OCI-LY7 (cell line): ENCODE results near the gene XRCC6. TPM values are rescaled to one million over a fixed set of nuclear protein-coding genes. Genes with fewer than 3 reads are reported as not detected.
"Not testable (repeated sequence)": the region's sequence is repeated elsewhere in the genome, so short reads cannot be mapped to it uniquely, and the experiment has no call there.

Experiments used
- BruUV-seq: library from RNA; stranded (reverse); fragments of 400-500 nt; replicated peaks from 2 replicates; lab custom pipeline; 2021; lab: Mats Ljungman, UMichigan
- CTCF ChIA-PET: fragments of 300-600 bp; sonication (Branson Sonifier 250); formaldehyde crosslinking; loops from one replicate; lab custom pipeline; 2022; ENCODE audit warnings: antibody characterized with exemption; ENCODE audit not compliant: unreplicated experiment; lab: Charles Lee
- POLR2A ChIA-PET: fragments of 300-600 bp; sonication (Branson Sonifier 250); formaldehyde crosslinking; loops from one replicate; lab custom pipeline; 2022; ENCODE audit warnings: antibody characterized with exemption; lab: Charles Lee
- DNase-seq: peaks from one replicate; pipeline ENCODE4 v3.0.0-alpha.2; 2015; ENCODE audit warnings: low spot score
- H2AFZ ChIP-seq: fragments of 200-600 bp; sonication (generic), shearing (Covaris generic); 2 replicates; pipeline ENCODE4 v1.6.1; 2014; ENCODE audit warnings: mild to moderate bottlenecking, antibody characterized with exemption, low read length, moderate library complexity
- H3K27ac ChIP-seq: fragments of 200-600 bp; sonication (generic); 2 replicates; pipeline ENCODE4 v1.5.1; 2014; ENCODE audit warnings: mixed run types, low read depth, mild to moderate bottlenecking, moderate library complexity, low read length, inconsistent platforms; ENCODE audit not compliant: poor library complexity, severe bottlenecking
- H3K36me3 ChIP-seq: fragments of 200-600 bp; sonication (generic); 2 replicates; pipeline ENCODE4 v1.6.1; 2014; ENCODE audit warnings: mild to moderate bottlenecking, antibody characterized with exemption, low read length, moderate library complexity, mixed read lengths; ENCODE audit not compliant: insufficient read depth
- H3K4me1 ChIP-seq: fragments of 200-600 bp; sonication (generic); 2 replicates; pipeline ENCODE4 v1.5.1; 2014; ENCODE audit warnings: mild to moderate bottlenecking, low read length; ENCODE audit not compliant: insufficient read depth, poor library complexity, severe bottlenecking
- H3K4me2 ChIP-seq: fragments of 200-600 bp; sonication (generic); 2 replicates; pipeline ENCODE4 v1.6.1; 2014; ENCODE audit warnings: mild to moderate bottlenecking, low read length
- H3K4me3 ChIP-seq: fragments of 200-600 bp; sonication (generic); 2 replicates; pipeline ENCODE4 v1.5.1; 2014; ENCODE audit warnings: mild to moderate bottlenecking, low read depth, low read length; ENCODE audit not compliant: poor library complexity, severe bottlenecking
- H3K79me2 ChIP-seq: fragments of 200-600 bp; sonication (generic); 2 replicates; pipeline ENCODE4 v1.6.1; 2016; ENCODE audit warnings: low read depth, mild to moderate bottlenecking, low read length, moderate library complexity, mixed read lengths; ENCODE audit not compliant: insufficient read depth
- H3K9me2 ChIP-seq: fragments of 200-600 bp; sonication (generic); 2 replicates; pipeline ENCODE4 v1.6.1; 2016; ENCODE audit warnings: mild to moderate bottlenecking, low read length, mixed read lengths; ENCODE audit not compliant: insufficient read depth
- H3K9me3 ChIP-seq: fragments of 200-600 bp; sonication (generic); 2 replicates; pipeline ENCODE4 v1.6.1; 2014; ENCODE audit warnings: mild to moderate bottlenecking, mixed run types, low read length, mixed read lengths
- H4K20me1 ChIP-seq: fragments of 200-600 bp; sonication (generic); 2 replicates; pipeline ENCODE4 v1.6.1; 2014; ENCODE audit warnings: mild to moderate bottlenecking, antibody characterized with exemption, low read length, moderate library complexity, mixed read lengths; ENCODE audit not compliant: insufficient read depth
- CTCF ChIP-seq: fragments of 200-600 bp; sonication (generic); conservative IDR thresholded peaks from 2 replicates; pipeline ENCODE4 v1.5.1; 2014; ENCODE audit warnings: mild to moderate bottlenecking, antibody characterized with exemption, low read length, moderate library complexity, mixed read lengths
- EZH2phosphoT487 ChIP-seq: fragments of 200-600 bp; sonication (generic); IDR thresholded peaks from 2 replicates; pipeline ENCODE4 v1.6.1; 2018; ENCODE audit warnings: low read depth, borderline replicate concordance, mild to moderate bottlenecking, mixed run types, antibody characterized with exemption, low read length, moderate library complexity, mixed read lengths
- intact Hi-C: fragments of 100-400 bp; cut with micrococcal nuclease; formaldehyde crosslinking; loops from one replicate; pipeline ENCODE4 v1.10.0; 2022; ENCODE audit not compliant: unreplicated experiment
- total RNA-seq, 2 experiments: library from RNA; depleted of rRNA in 1 of 2; stranded (reverse); fragments of >200 nt in 1 of 2; shearing (Covaris generic) in 1 of 2; gene quantifications; 2 replicates each; pipeline ENCODE4 v1.2.3, GENCODE V29; 2014 to 2022

XRCC6 gene
- total RNA-seq, 2 experiments from 2014 or later = 378 to 426 TPM

GRCh38 chr22:41621911-41622179 lies 750 bp downstream of the XRCC6 start:
- ChIA-PET POLR2A (interaction anchor here (0.6 to 1.4 kb wide), 5 partner anchors 16 to 325 kb away, joined by 3 to 4 read pairs (median 3); partner anchors contain the start of genes CENPM and PMM1), CTCF (interaction anchor here (0.6 kb wide), 1 partner anchor 16 kb away, joined by 3 read pairs; no protein-coding TSS in a partner anchor)
- Histone ChIP-seq H3K79me2 (peaks cover 87% of the 10 kb centered on the region), H3K4me2 (peak overlapping the region; percentile 71), H2AFZ (no peak overlapping the region; the same call in 1 of the 2 replicates), H3K4me1 (peaks cover 23% of the 10 kb centered on the region), H3K4me3 (peak overlapping the region; percentile 78), H3K27ac (peak overlapping the region; percentile 71), H3K9me2 (no peaks in the 10 kb centered on the region), H3K9me3 (no peaks in the 10 kb centered on the region), H3K36me3 (peaks cover 50% of the 10 kb centered on the region), H4K20me1 (peaks cover 21% of the 10 kb centered on the region)
- DNase-seq = no peak
- TF ChIP-seq EZH2phosphoT487 = no peak
- no peak for TF ChIP-seq CTCF
- BruUV-seq = no TSS peak
- intact Hi-C loops = loop anchor here (1.0 to 5.0 kb wide), 3 partner anchors 33 to 77 kb away; partner anchors contain the start of genes PMM1 and POLR3H

DNA sequence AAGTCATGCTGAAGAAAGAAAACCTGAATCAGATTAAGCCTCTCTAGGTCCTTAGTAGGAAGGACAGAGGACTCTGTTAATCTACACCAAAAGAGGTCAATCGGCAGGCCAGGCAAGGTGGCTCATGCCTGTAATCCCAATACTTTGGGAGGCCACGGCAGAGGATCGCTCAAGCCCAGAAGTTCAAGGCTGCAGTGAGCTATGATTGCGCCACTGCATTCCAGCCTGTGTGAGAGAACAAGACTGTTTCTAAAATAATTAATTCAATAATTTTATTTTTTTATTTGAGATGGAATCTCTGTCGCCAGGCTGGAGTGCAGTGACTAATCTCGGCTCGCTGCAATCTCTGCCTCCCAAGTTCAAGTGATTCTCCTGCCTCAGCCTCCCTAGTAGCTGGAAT lies 4.5 kb downstream of the XRCC6 start:
- Histone ChIP-seq H3K36me3 (peaks cover 83% of the 10 kb centered on the region), H3K4me2 (no peak overlapping the region), H2AFZ (no peak overlapping the region), H3K9me3 (no peaks in the 10 kb centered on the region), H4K20me1 (peaks cover 7% of the 10 kb centered on the region; the same call in 1 of the 2 replicates), H3K79me2 (peaks cover 74% of the 10 kb centered on the region), H3K27ac (no peak overlapping the region), H3K9me2 (no peaks in the 10 kb centered on the region), H3K4me1 (peaks cover 7% of the 10 kb centered on the region), H3K4me3 (no peak overlapping the region)
- intact Hi-C loops = no loop called here
- no TSS peak for BruUV-seq
- TF ChIP-seq CTCF (no peak), EZH2phosphoT487 (no peak)
- CTCF ChIA-PET = interaction anchor here (0.6 kb wide), 1 partner anchor 48 kb away, joined by 3 read pairs; no protein-coding TSS in a partner anchor
- POLR2A ChIA-PET = no interaction called here
- DNase-seq = no peak

DNA sequence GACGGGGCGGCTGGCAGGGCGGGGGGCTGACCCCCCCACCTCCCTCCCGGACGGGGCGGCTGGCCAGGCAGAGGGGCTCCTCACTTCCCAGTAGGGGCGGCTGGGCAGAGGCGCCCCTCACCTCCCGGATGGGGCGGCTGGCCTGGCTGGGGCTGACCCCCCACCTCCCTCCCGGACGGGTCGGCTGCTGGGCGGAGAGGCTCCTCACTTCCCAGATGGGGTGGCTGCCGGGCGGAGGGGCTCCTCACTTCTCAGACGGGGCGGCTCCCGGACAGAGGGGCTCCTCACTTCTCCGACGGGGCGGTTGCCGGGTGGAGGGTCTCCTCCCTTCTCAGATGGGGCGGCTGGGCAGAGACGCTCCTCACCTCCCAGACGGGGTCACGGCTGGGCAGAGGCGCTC lies 10.0 kb downstream of the XRCC6 start:
- CTCF ChIA-PET, H4K20me1 ChIP-seq: not testable (repeated sequence)

GRCh38 chr22:41631615-41632014 lies 10.5 kb downstream of the XRCC6 start:
- H3K9me2 ChIP-seq, H3K27ac ChIP-seq, H3K4me2 ChIP-seq, DNase-seq, H3K4me3 ChIP-seq, POLR2A ChIA-PET, H3K9me3 ChIP-seq, CTCF ChIA-PET, intact Hi-C loops, H4K20me1 ChIP-seq, H2AFZ ChIP-seq, H3K4me1 ChIP-seq, BruUV-seq: not testable (repeated sequence)
- Histone ChIP-seq H3K79me2 (peaks cover 47% of the 10 kb centered on the region), H3K36me3 (peaks cover 95% of the 10 kb centered on the region)

More for the DNA sequence above, 10.0 kb downstream of the XRCC6 start:
- H3K9me3 ChIP-seq, DNase-seq, H3K4me3 ChIP-seq, intact Hi-C loops, POLR2A ChIA-PET, H3K27ac ChIP-seq, BruUV-seq, H2AFZ ChIP-seq, H3K4me2 ChIP-seq, H3K9me2 ChIP-seq, H3K4me1 ChIP-seq: not testable (repeated sequence)
- Histone ChIP-seq H3K79me2 (peaks cover 51% of the 10 kb centered on the region), H3K36me3 (peaks cover 95% of the 10 kb centered on the region)

DNA sequence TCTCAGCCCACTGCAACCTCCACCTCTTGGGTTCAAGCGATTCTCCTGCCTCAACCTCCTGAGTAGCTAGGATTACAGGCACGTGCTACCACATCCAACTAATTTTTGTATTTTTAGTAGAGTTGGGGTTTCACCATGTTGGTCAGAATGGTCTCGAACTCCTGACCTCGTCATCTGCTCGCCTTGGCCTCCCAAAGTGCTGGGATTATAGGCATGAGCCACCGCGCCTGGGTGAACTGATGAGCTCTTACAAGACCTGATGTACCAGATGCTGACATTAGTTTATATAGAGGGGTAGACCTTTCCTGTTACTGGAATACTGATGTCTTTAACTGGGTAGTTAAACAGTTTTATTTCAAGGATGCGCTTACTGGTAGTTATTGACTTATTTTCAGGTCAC lies 13.5 kb downstream of the XRCC6 start:
- H4K20me1 ChIP-seq, CTCF ChIA-PET: not testable (repeated sequence)
- H3K36me3 ChIP-seq = peaks cover 95% of the 10 kb centered on the region

More for the DNA sequence above, 13.5 kb downstream of the XRCC6 start:
- H3K9me2 ChIP-seq, H3K27ac ChIP-seq, BruUV-seq, H2AFZ ChIP-seq, H3K4me1 ChIP-seq, DNase-seq, H3K9me3 ChIP-seq, intact Hi-C loops, H3K4me2 ChIP-seq, H3K4me3 ChIP-seq: not testable (repeated sequence)
- POLR2A ChIA-PET = interaction anchor here (0.7 to 1.1 kb wide), 2 partner anchors 13 to 26 kb away, joined by 3 to 5 read pairs; no protein-coding TSS in a partner anchor
- peaks cover 23% of the 10 kb centered on the region; the same call in 1 of the 2 replicates for H3K79me2 ChIP-seq
